Keratinocyte (primary cell): ENCODE measurements around the gene FOXL3. TPM values are rescaled to one million over a fixed set of nuclear protein-coding genes. Genes with fewer than 3 reads are reported as not detected.

Experiments used
- DNase-seq: peaks from one replicate; pipeline ENCODE4 v3.0.0-alpha.2; 2011; ENCODE audit warnings: low read depth, missing footprints, low spot score
- FAIRE-seq: peaks from 2 replicates; lab custom pipeline; 2011; peaks lifted over from hg19 to GRCh38; lab: Jason Lieb, UNC
- H2AFZ ChIP-seq: 2 replicates; pipeline ENCODE4 v1.6.0; 2012; ENCODE audit warnings: low read length, control low read depth, inconsistent platforms; ENCODE audit not compliant: control insufficient read depth
- H3K27ac ChIP-seq: 2 replicates; pipeline ENCODE4 v1.5.1; 2011; ENCODE audit warnings: low read length; ENCODE audit not compliant: control insufficient read depth, insufficient read depth
- H3K27me3 ChIP-seq: 3 replicates; pipeline ENCODE4 v1.6.0; 2011; ENCODE audit warnings: low read length; ENCODE audit not compliant: control insufficient read depth, insufficient read depth; ENCODE audit errors: extremely low read depth
- H3K36me3 ChIP-seq, 2 experiments: 2 replicates in 1 of 2; 3 replicates in 1 of 2; pipeline ENCODE4 v1.5.1; 2011; ENCODE audit warnings: low read length in 2 of 2, mild to moderate bottlenecking in 1 of 2; ENCODE audit not compliant: control insufficient read depth in 2 of 2, insufficient read depth in 2 of 2; ENCODE audit errors: extremely low read depth in 1 of 2
- H3K4me1 ChIP-seq: 3 replicates; pipeline ENCODE4 v1.5.1; 2011; ENCODE audit warnings: low read length; ENCODE audit not compliant: control insufficient read depth, insufficient read depth; ENCODE audit errors: extremely low read depth
- H3K4me2 ChIP-seq: 3 replicates; pipeline ENCODE4 v1.6.0; 2011; ENCODE audit warnings: low read depth, low read length; ENCODE audit not compliant: control insufficient read depth, insufficient read depth; ENCODE audit errors: extremely low read depth
- H3K4me3 ChIP-seq, 3 experiments: fragments of 200-600 bp in 1 of 3; sonication (generic) in 1 of 3; 2 replicates in 2 of 3; 3 replicates in 1 of 3; pipeline ENCODE4 v1.5.1; 2011 to 2016; ENCODE audit warnings: low read length in 3 of 3, mild to moderate bottlenecking in 3 of 3, control low read depth in 2 of 3, inconsistent platforms in 1 of 3, low read depth in 1 of 3, mixed read lengths in 1 of 3, mixed run types in 1 of 3, moderate library complexity in 1 of 3; ENCODE audit not compliant: control insufficient read depth in 2 of 3, insufficient read depth in 2 of 3; ENCODE audit errors: extremely low read depth in 1 of 3
- H3K79me2 ChIP-seq: 2 replicates; pipeline ENCODE4 v1.6.0; 2012; ENCODE audit warnings: low read length; ENCODE audit not compliant: control insufficient read depth, insufficient read depth
- H3K9ac ChIP-seq: 3 replicates; pipeline ENCODE4 v1.6.0; 2011; ENCODE audit warnings: low read length; ENCODE audit not compliant: control insufficient read depth, insufficient read depth; ENCODE audit errors: extremely low read depth
- H3K9me1 ChIP-seq: 3 replicates; pipeline ENCODE4 v1.6.0; 2011; ENCODE audit warnings: low read length; ENCODE audit not compliant: control insufficient read depth, insufficient read depth; ENCODE audit errors: extremely low read depth
- H3K9me3 ChIP-seq: 2 replicates; pipeline ENCODE4 v1.5.1; 2012; ENCODE audit warnings: low read depth, low read length; ENCODE audit not compliant: control insufficient read depth
- H4K20me1 ChIP-seq: 3 replicates; pipeline ENCODE4 v1.6.0; 2011; ENCODE audit warnings: low read length; ENCODE audit not compliant: control insufficient read depth, insufficient read depth; ENCODE audit errors: extremely low read depth
- EZH2 ChIP-seq: IDR thresholded peaks from one replicate; pipeline ENCODE4 v1.6.1; 2012; ENCODE audit warnings: inconsistent platforms, mild to moderate bottlenecking, low read length, moderate library complexity
- dilution Hi-C: fragments of 300-500 bp; cut with MboI; formaldehyde crosslinking; loops from one replicate; pipeline ENCODE4 v1.7.0; 2020; ENCODE audit warnings: low sequenced_read_pairs; ENCODE audit not compliant: extremely low pct_ligation_motif_present
- polyA plus RNA-seq, 5 experiments: library from polyadenylated mRNA; depleted of rRNA in 3 of 5; stranded (reverse) in 3 of 5; stranded (forward) in 1 of 5; unstranded in 1 of 5; fragments of >200 nt; gene quantifications; 1 replicate in 1 of 5; 2 replicates in 3 of 5; 3 replicates in 1 of 5; pipeline versions ENCODE4 v1.2.1 to v1.2.3, GENCODE V29; 2011 to 2012; ENCODE audit warnings: missing spikeins in 2 of 5, low read depth in 1 of 5, low replicate concordance in 1 of 5
- TF ChIP-seq, protein P1 (sequence below), 3 experiments: IDR thresholded peaks in 1 of 3; conservative IDR thresholded peaks in 1 of 3; optimal IDR thresholded peaks in 1 of 3; 2 replicates in 2 of 3; 3 replicates in 1 of 3; pipeline versions ENCODE3 to v1.5.1; 2011; ENCODE audit warnings: low read length in 3 of 3, mild to moderate bottlenecking in 3 of 3, moderate library complexity in 2 of 3, control low read depth in 1 of 3, inconsistent platforms in 1 of 3; ENCODE audit not compliant: insufficient read depth in 2 of 3; ENCODE audit errors: extremely low read depth in 1 of 3

The FOXL3 gene
- polyA plus RNA-seq, 1 donor (not counting 4 experiments of a cell fraction or from before 2014, with no cell fraction given) = not detected

DNA sequence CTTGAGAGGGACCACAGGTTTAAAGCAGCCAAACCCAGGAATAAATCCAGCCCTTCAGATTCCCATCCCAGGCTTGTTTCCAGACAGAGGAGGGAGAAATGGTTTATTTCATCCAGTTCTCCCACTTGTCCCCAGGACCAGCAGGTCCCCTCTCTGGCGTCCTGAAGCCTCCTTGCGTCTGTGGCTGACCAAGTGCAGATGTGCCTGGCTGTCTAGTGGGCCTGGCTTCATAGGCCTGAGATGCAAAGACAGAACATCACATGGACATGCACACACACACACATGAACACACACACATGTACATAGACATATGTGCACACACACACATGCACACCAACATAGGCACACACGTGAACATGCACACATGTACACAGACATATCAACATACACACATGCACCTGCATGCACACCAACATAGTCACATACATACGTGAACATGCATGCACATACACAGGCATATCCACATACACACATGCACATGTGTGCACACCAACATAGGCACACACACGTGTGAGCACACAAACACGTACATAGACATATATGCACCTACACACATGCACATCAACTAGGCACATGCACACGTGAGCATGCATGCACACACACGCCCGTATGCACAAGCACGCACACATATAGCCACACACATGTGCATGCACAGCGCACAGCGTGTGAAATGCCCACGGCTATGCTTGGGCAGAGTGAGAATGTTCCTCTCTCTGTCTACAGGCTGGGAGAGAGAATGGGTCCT, 10.7 kb downstream of the FOXL3 start:
- no peak for FAIRE-seq

DNA sequence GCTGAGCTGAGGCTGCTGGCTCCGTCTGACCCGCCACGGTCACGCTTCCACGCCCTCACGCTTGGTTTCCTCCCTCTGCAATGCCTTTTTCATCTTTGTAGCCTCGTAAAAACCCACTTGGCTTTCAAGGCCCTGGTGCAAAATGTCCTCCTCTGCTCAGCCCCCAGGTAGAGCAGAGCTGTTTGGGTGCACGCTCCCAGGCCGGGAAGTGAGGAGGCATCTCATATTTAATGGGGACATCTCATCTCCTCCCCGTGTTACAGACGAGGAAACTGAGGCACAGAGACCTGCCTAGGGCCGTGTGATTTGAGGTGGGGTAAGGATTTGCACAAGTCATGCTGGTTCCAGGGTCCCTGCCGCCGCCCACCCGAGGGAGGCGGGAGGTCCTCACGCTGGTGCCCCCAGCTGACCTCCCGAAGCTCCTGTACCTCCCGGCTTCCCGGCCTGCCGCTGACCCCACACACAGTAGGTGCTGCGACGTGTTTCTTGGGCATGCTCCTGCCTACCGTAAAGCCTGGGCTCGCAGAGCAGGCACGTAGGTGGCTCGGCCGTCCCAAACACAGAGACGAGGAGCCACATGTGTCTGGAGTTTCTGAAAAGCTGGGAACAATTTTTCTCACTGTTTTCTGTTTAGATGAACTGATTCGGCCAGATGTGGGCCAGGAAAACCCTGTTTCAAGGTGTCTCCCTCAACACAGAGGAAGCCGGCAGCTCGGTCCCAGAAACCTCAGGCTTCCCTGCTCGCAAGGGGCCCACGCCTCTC, 11.5 kb downstream of the FOXL3 start:
- Histone ChIP-seq H3K36me3 (no peaks in the 10 kb centered on the region), H3K27me3 (no peaks in the 10 kb centered on the region), H3K27ac (no peak overlapping the region), H4K20me1 (no peaks in the 10 kb centered on the region), H3K9ac (no peak overlapping the region), H3K4me3 (no peak overlapping the region), H3K9me1 (no peaks in the 10 kb centered on the region), H2AFZ (no peak overlapping the region), H3K9me3 (peaks cover 3% of the 10 kb centered on the region), H3K79me2 (no peaks in the 10 kb centered on the region), H3K4me1 (no peaks in the 10 kb centered on the region), H3K4me2 (no peak overlapping the region)
- dilution Hi-C loops = no loop called here
- no peak for TF ChIP-seq EZH2
- TF ChIP-seq, protein P1, sequence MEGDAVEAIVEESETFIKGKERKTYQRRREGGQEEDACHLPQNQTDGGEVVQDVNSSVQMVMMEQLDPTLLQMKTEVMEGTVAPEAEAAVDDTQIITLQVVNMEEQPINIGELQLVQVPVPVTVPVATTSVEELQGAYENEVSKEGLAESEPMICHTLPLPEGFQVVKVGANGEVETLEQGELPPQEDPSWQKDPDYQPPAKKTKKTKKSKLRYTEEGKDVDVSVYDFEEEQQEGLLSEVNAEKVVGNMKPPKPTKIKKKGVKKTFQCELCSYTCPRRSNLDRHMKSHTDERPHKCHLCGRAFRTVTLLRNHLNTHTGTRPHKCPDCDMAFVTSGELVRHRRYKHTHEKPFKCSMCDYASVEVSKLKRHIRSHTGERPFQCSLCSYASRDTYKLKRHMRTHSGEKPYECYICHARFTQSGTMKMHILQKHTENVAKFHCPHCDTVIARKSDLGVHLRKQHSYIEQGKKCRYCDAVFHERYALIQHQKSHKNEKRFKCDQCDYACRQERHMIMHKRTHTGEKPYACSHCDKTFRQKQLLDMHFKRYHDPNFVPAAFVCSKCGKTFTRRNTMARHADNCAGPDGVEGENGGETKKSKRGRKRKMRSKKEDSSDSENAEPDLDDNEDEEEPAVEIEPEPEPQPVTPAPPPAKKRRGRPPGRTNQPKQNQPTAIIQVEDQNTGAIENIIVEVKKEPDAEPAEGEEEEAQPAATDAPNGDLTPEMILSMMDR (optimal IDR thresholded peaks at IDR 0.05 in 1 of 3, IDR thresholded peaks at IDR 0.05 in 1 of 3, conservative IDR thresholded peaks at IDR 0.05 in 1 of 3; ENCODE audit: extremely low read depth in 1 of 3, insufficient read depth in 2 of 3, low read length in 3 of 3) = no peak
- FAIRE-seq (no peak), DNase-seq (no peak)

More for the DNA sequence above, 10.7 kb downstream of the FOXL3 start:
- Histone ChIP-seq H3K4me2 (no peak overlapping the region), H3K27ac (no peak overlapping the region), H3K4me1 (no peaks in the 10 kb centered on the region), H3K9ac (no peak overlapping the region), H3K9me1 (no peaks in the 10 kb centered on the region), H3K27me3 (no peaks in the 10 kb centered on the region), H3K36me3 (no peaks in the 10 kb centered on the region), H3K79me2 (no peaks in the 10 kb centered on the region), H3K4me3 (no peak overlapping the region), H4K20me1 (no peaks in the 10 kb centered on the region), H2AFZ (no peak overlapping the region), H3K9me3 (peaks cover 3% of the 10 kb centered on the region)
- TF ChIP-seq, protein P1 (optimal IDR thresholded peaks at IDR 0.05 in 1 of 3, IDR thresholded peaks at IDR 0.05 in 1 of 3, conservative IDR thresholded peaks at IDR 0.05 in 1 of 3; ENCODE audit: extremely low read depth in 1 of 3, insufficient read depth in 2 of 3, low read length in 3 of 3) = no peak
- no peak for TF ChIP-seq EZH2
- dilution Hi-C loops = no loop called here
- no peak for DNase-seq
